Brain microvascular endothelial cell (primary cell): Measurements from ENCODE around the gene TP53TG5.
A peak's percentile ranks its signal among the peaks of the same experiment; 100 is the strongest.

Source experiments
- DNase-seq: peaks from one replicate; pipeline ENCODE4 v3.0.0-alpha.2; 2020
- H3K27ac ChIP-seq: fragments of 250-450 bp; sonication (Bioruptor Pico); 2 replicates; pipeline ENCODE4 v1.5.1; 2020; ENCODE audit warnings: mild to moderate bottlenecking, moderate library complexity
- H3K27me3 ChIP-seq: fragments of 250-450 bp; sonication (Bioruptor Pico); replicated peaks from 2 replicates; pipeline ENCODE4 v1.5.1; 2020; ENCODE audit warnings: mild to moderate bottlenecking
- H3K36me3 ChIP-seq: fragments of 250-450 bp; sonication (Bioruptor Pico); replicated peaks from 2 replicates; pipeline ENCODE4 v1.5.1; 2020; ENCODE audit warnings: mild to moderate bottlenecking
- H3K4me3 ChIP-seq: 2 replicates; pipeline ENCODE4 v1.5.1; 2011; ENCODE audit warnings: low read depth, mild to moderate bottlenecking, control low read depth, low read length, moderate library complexity
- CTCF ChIP-seq: IDR thresholded peaks from 2 replicates; pipeline ENCODE4 v1.5.1; 2011; ENCODE audit warnings: low read depth, mild to moderate bottlenecking, moderate library complexity, low read length, control low read depth, inconsistent platforms; ENCODE audit errors: missing control alignments
- in situ Hi-C: cut with HindIII; loops from 2 replicates; pipeline ENCODE4 v1.10.0; 2017; ENCODE audit warnings: low sequenced_read_pairs, low pct_ligation_motif_present

Gene TP53TG5

GRCh38 chr20:45340951-45341350, 37.2 kb downstream of the TP53TG5 start:
- Histone ChIP-seq H3K27me3 (no peaks in the 10 kb centered on the region), H3K27ac (no peak overlapping the region), H3K4me3 (no peak overlapping the region), H3K36me3 (peaks cover 31% of the 10 kb centered on the region)
- TF ChIP-seq CTCF: no peak
- in situ Hi-C loops: no loop called here
- no peak for DNase-seq

- peaks cover 37% of the 10 kb centered on the region for H3K36me3 ChIP-seq
- no peak overlapping the region for H3K27ac ChIP-seq
- no peak overlapping the region for H3K4me3 ChIP-seq
- TF ChIP-seq CTCF: no peak
- H3K27me3 ChIP-seq: no peaks in the 10 kb centered on the region
- DNase-seq: no peak
- in situ Hi-C loops: no loop called here
Measured at GRCh38 chr20:45340236-45340847, 37.8 kb downstream of the TP53TG5 start.

GRCh38 chr20:45339799-45340198, 38.3 kb downstream of the TP53TG5 start:
- no peak overlapping the region for H3K4me3 ChIP-seq
- peaks cover 42% of the 10 kb centered on the region for H3K36me3 ChIP-seq
- no peak overlapping the region for H3K27ac ChIP-seq
- no peak for DNase-seq
- no peak for TF ChIP-seq CTCF
- H3K27me3 ChIP-seq: no peaks in the 10 kb centered on the region
- in situ Hi-C loops: no loop called here

- no peak overlapping the region for H3K4me3 ChIP-seq
Measured at GRCh38 chr20:45339084-45339483, 39.0 kb downstream of the TP53TG5 start.

GRCh38 chr20:45338121-45339030, 39.7 kb downstream of the TP53TG5 start:
- in situ Hi-C loops: no loop called here
- no peak for DNase-seq
- Histone ChIP-seq H3K27me3 (no peaks in the 10 kb centered on the region), H3K36me3 (peaks cover 45% of the 10 kb centered on the region), H3K4me3 (no peak overlapping the region), H3K27ac (peak overlapping the region; percentile 90)
- no peak for TF ChIP-seq CTCF

More at GRCh38 chr20:45339084-45339483, 39.0 kb downstream of the TP53TG5 start:
- no peak for TF ChIP-seq CTCF
- DNase-seq: no peak
- in situ Hi-C loops: no loop called here
- no peak overlapping the region for H3K27ac ChIP-seq
- H3K36me3 ChIP-seq: peaks cover 42% of the 10 kb centered on the region
- no peaks in the 10 kb centered on the region for H3K27me3 ChIP-seq
